ENCODE results near the gene DIO2.

DNA sequence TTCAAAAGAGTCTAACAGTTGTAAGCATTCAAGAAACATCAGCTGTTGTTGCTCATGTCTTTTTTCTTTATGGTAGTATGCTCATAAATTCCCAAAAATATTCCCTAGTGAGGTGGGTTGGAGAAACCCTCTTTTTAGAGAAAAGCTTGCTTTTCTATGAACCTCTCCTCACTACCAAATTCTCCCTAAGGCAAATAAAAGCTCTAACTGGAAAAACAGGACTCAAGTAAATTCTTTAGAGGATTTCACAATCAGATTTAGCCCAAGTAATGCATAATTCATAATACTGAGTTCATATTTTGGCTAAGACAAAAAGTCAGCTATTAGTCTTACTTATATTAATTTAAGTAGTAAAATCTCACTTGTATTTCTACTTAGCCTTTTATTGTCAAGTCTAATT, 59.1 kb downstream of the DIO2 start:
- TF ChIP-seq, protein P1, sequence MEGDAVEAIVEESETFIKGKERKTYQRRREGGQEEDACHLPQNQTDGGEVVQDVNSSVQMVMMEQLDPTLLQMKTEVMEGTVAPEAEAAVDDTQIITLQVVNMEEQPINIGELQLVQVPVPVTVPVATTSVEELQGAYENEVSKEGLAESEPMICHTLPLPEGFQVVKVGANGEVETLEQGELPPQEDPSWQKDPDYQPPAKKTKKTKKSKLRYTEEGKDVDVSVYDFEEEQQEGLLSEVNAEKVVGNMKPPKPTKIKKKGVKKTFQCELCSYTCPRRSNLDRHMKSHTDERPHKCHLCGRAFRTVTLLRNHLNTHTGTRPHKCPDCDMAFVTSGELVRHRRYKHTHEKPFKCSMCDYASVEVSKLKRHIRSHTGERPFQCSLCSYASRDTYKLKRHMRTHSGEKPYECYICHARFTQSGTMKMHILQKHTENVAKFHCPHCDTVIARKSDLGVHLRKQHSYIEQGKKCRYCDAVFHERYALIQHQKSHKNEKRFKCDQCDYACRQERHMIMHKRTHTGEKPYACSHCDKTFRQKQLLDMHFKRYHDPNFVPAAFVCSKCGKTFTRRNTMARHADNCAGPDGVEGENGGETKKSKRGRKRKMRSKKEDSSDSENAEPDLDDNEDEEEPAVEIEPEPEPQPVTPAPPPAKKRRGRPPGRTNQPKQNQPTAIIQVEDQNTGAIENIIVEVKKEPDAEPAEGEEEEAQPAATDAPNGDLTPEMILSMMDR (conservative IDR thresholded peaks at IDR 0.05; ENCODE audit: low read length), result no peak
- TF ChIP-seq EZH2phosphoT487 (IDR thresholded peaks at IDR 0.05; ENCODE audit: borderline replicate concordance), result no peak
